Panc1 (cell line): ENCODE measurements around the gene ARHGEF7. TPM values are rescaled to one million over a fixed set of nuclear protein-coding genes. Genes with fewer than 3 reads are reported as not detected.

Experiments used
- ATAC-seq: fragments of 200-7000 bp; cut with Tn5 transposase; 2 replicates; pipeline ENCODE4 v1.9.1; 2020; ENCODE audit warnings: mild to moderate bottlenecking, moderate library complexity
- BruUV-seq: library from RNA; stranded (reverse); fragments of 400-500 nt; replicated peaks from 2 replicates; lab custom pipeline; 2021; lab: Mats Ljungman, UMichigan
- CTCF ChIA-PET: fragments of 300-600 bp; sonication (Branson Sonifier 250); formaldehyde crosslinking; loops from one replicate; lab custom pipeline; 2022; ENCODE audit warnings: antibody characterized with exemption; lab: Charles Lee
- POLR2A ChIA-PET: fragments of 300-600 bp; sonication (Branson Sonifier 250); formaldehyde crosslinking; loops from one replicate; lab custom pipeline; 2022; ENCODE audit warnings: antibody characterized with exemption; lab: Charles Lee
- DNase-seq: peaks from one replicate; pipeline ENCODE4 v3.0.0-alpha.2; 2010; ENCODE audit warnings: low read depth, low spot score
- H3K27ac ChIP-seq: 2 replicates; pipeline ENCODE4 v1.5.1; 2011; ENCODE audit warnings: mild to moderate bottlenecking, low read length, inconsistent platforms
- H3K27me3 ChIP-seq: fragments of 200-500 bp; sonication (Bioruptor generic); 2 replicates; pipeline ENCODE4 v1.6.0; 2014; ENCODE audit warnings: low read length, inconsistent platforms; ENCODE audit not compliant: control insufficient read depth, insufficient read depth
- H3K36me3 ChIP-seq: fragments of 200-500 bp; sonication (Bioruptor generic); 2 replicates; pipeline ENCODE4 v1.5.1; 2014; ENCODE audit warnings: inconsistent platforms, mild to moderate bottlenecking, low read length, moderate library complexity; ENCODE audit not compliant: control insufficient read depth, insufficient read depth
- H3K4me1 ChIP-seq: 2 replicates; pipeline ENCODE4 v1.5.1; 2011; ENCODE audit warnings: inconsistent platforms, mild to moderate bottlenecking, low read length, moderate library complexity; ENCODE audit not compliant: control insufficient read depth, insufficient read depth
- H3K4me3 ChIP-seq, 2 experiments: 2 replicates each; pipeline ENCODE4 v1.5.1; 2011 to 2012; ENCODE audit warnings: low read depth in 2 of 2, low read length in 2 of 2, mild to moderate bottlenecking in 2 of 2, inconsistent platforms in 1 of 2, moderate library complexity in 1 of 2
- H3K9me3 ChIP-seq: fragments of 200-500 bp; sonication (Bioruptor generic); 2 replicates; pipeline ENCODE4 v1.5.1; 2014; ENCODE audit warnings: low read depth, mild to moderate bottlenecking, inconsistent platforms, low read length, moderate library complexity; ENCODE audit not compliant: control insufficient read depth, insufficient read depth
- CTCF ChIP-seq: fragments of 450-650 bp; IDR thresholded peaks from 2 replicates; pipeline ENCODE4 v1.5.1; 2017; ENCODE audit warnings: mild to moderate bottlenecking
- POLR2AphosphoS5 ChIP-seq: IDR thresholded peaks from 2 replicates; pipeline ENCODE4 v1.6.1; 2012; ENCODE audit warnings: mild to moderate bottlenecking, low read depth, low read length, moderate library complexity
- REST ChIP-seq, 2 experiments: IDR thresholded peaks; 2 replicates each; pipeline ENCODE4 v1.6.1; 2011 to 2012; ENCODE audit warnings: low read depth in 2 of 2, control low read depth in 1 of 2, low read length in 1 of 2, mild to moderate bottlenecking in 1 of 2, moderate library complexity in 1 of 2; ENCODE audit not compliant: insufficient read depth in 1 of 2
- SIN3A ChIP-seq: IDR thresholded peaks from 2 replicates; pipeline ENCODE4 v1.6.1; 2012; ENCODE audit warnings: low read depth, mild to moderate bottlenecking, low read length, moderate library complexity, borderline replicate concordance; ENCODE audit not compliant: insufficient read depth
- TCF7L2 ChIP-seq: IDR thresholded peaks from 2 replicates; pipeline ENCODE4 v1.6.1; 2011; ENCODE audit warnings: mild to moderate bottlenecking, low read depth, low read length, inconsistent platforms
- in situ Hi-C: cut with HindIII; loops from 2 replicates; pipeline ENCODE4 v1.10.0; 2016; ENCODE audit warnings: low sequenced_read_pairs, low pct_unique_long_range_greater_than_20kb
- intact Hi-C: fragments of 100-400 bp; cut with micrococcal nuclease; formaldehyde crosslinking; loops from one replicate; pipeline ENCODE4 v1.10.0; 2022; ENCODE audit not compliant: unreplicated experiment
- total RNA-seq: library from RNA; stranded (reverse); gene quantifications from one replicate; pipeline ENCODE4 v1.2.1, GENCODE V29; 2021; ENCODE audit not compliant: unreplicated experiment

ARHGEF7 gene
- total RNA-seq, 1 experiment from 2014 or later: 36.4 TPM

- ChIA-PET CTCF (interaction anchor here (0.5 to 0.7 kb wide), 2 partner anchors 8 to 288 kb away, joined by 4 to 5 read pairs; no protein-coding TSS in a partner anchor), POLR2A (no interaction called here)
- no peaks in the 10 kb centered on the region for H3K9me3 ChIP-seq
- TF ChIP-seq TCF7L2 (no peak), SIN3A (no peak), REST (IDR thresholded peaks at IDR 0.05; ENCODE audit: insufficient read depth in 1 of 2, low read depth in 2 of 2, low read length in 1 of 2) (no peak), CTCF (peak; percentile 37)
- H3K27ac ChIP-seq: no peak overlapping the region
- peak; percentile 82 for ATAC-seq
- no peaks in the 10 kb centered on the region for H3K36me3 ChIP-seq
- in situ Hi-C loops: no loop called here
- intact Hi-C loops: loop anchor here (10.0 kb wide), 1 partner anchor 302 kb away; the partner anchor contains the start of gene ANKRD10
- BruUV-seq: no TSS peak
- DNase-seq: no peak
- H3K27me3 ChIP-seq: no peaks in the 10 kb centered on the region
- peaks cover 4% of the 10 kb centered on the region; the same call in 1 of the 2 replicates for H3K4me1 ChIP-seq
- no peak overlapping the region for H3K4me3 ChIP-seq
These were observed 101.3 kb downstream of the ARHGEF7 start for GRCh38 chr13:111216166-111216960.

- no TSS peak for BruUV-seq
- no peak overlapping the region for H3K27ac ChIP-seq
- POLR2A ChIA-PET: no interaction called here
- no peak for TF ChIP-seq CTCF
- TF ChIP-seq REST (IDR thresholded peaks at IDR 0.05; ENCODE audit: insufficient read depth in 1 of 2, low read depth in 2 of 2, low read length in 1 of 2): no peak
- no peak for TF ChIP-seq POLR2AphosphoS5
- no peak for TF ChIP-seq SIN3A
- TF ChIP-seq TCF7L2: no peak
- H3K4me1 ChIP-seq: no peaks in the 10 kb centered on the region; the same call in 1 of the 2 replicates
- CTCF ChIA-PET: no interaction called here
- H3K4me3 ChIP-seq: no peak overlapping the region
- no peaks in the 10 kb centered on the region for H3K36me3 ChIP-seq
- H3K9me3 ChIP-seq: no peaks in the 10 kb centered on the region
- H3K27me3 ChIP-seq: no peaks in the 10 kb centered on the region
- intact Hi-C loops: loop anchor here (10.0 kb wide), 1 partner anchor 303 kb away; the partner anchor contains the start of gene ANKRD10
- in situ Hi-C loops: no loop called here
- no peak for ATAC-seq
- no peak for DNase-seq
These were observed 102.5 kb downstream of the ARHGEF7 start for GRCh38 chr13:111217641-111218040.
